Measurements from ENCODE around the gene WIPF2.

WIPF2 gene

DNA sequence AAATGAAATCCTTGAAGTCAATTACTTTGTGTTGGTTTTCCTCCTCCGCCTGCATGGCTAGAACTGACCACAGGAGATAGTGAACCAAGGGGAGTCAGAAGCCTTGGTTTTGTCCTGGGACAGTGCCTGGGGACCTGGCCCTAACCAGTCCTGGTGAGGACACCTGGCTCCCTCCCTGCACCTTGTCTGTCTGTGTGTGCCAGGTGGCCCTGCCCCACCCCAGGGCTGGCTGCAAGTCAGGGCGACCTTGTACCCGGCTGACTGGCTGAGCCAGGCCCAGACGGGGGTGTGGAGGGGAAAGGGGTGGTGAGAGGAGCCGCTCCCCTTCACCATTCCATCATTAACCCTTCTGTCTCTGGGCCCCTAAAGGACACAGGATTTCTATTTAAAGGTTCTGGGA, 38.4 kb upstream of the WIPF2 start:
- no peak for DNase-seq (ENCODE audit: low read depth)
- no peak overlapping the region for H3K4me3 ChIP-seq (replicated peaks; ENCODE audit: low read depth, low read length)

DNA sequence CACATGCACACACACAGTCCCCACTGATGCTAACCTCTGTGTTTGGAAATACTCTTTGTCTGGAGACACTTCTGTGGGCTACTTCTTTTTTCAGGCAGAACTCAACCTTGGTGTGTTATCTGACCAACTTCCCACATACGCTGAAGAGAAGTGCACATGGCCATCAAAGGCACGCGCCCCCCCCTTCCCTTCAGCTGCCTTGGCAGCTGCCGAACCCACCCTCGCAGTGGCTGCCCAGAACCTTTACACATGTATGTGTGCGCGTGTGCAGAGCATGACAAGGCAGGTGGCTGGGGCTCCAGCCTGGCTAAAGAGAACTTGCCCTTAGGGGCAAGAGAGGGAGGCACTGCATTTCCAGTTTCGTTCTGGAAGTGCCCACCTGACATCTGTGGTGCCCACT, 37.9 kb upstream of the WIPF2 start:
- no peak for DNase-seq (ENCODE audit: low read depth)
- TF ChIP-seq, protein P1, sequence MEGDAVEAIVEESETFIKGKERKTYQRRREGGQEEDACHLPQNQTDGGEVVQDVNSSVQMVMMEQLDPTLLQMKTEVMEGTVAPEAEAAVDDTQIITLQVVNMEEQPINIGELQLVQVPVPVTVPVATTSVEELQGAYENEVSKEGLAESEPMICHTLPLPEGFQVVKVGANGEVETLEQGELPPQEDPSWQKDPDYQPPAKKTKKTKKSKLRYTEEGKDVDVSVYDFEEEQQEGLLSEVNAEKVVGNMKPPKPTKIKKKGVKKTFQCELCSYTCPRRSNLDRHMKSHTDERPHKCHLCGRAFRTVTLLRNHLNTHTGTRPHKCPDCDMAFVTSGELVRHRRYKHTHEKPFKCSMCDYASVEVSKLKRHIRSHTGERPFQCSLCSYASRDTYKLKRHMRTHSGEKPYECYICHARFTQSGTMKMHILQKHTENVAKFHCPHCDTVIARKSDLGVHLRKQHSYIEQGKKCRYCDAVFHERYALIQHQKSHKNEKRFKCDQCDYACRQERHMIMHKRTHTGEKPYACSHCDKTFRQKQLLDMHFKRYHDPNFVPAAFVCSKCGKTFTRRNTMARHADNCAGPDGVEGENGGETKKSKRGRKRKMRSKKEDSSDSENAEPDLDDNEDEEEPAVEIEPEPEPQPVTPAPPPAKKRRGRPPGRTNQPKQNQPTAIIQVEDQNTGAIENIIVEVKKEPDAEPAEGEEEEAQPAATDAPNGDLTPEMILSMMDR (IDR thresholded peaks at IDR 0.05; ENCODE audit: low read length, missing control alignments), result no peak
- H3K4me3 ChIP-seq (replicated peaks; ENCODE audit: low read depth, low read length), result no peak overlapping the region

More for the DNA sequence above, 38.4 kb upstream of the WIPF2 start:
- TF ChIP-seq, protein P1 (IDR thresholded peaks at IDR 0.05; ENCODE audit: low read length, missing control alignments), result no peak

DNA sequence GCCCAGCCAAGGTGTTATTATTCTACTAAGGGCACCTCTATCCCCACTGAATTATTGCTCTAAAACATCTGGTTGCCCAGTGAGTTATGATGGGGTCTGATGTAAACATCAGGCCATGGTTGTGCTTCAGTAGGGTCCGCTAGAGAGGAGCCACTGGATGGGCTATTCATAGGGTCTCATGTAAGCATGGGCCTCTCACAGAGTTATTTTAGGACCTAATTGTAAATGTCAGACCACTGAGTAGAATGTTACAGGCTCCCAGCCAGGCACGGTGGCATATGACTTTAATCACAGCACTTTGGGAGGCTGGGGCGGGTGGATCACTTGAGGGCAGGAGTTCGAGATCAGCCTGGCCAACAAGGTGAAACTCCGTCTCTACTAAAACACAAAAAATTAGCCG, 36.5 kb upstream of the WIPF2 start:
- TF ChIP-seq, protein P1 (IDR thresholded peaks at IDR 0.05; ENCODE audit: low read length, missing control alignments), result no peak
- DNase-seq (ENCODE audit: low read depth), result no peak
- H3K4me3 ChIP-seq (replicated peaks; ENCODE audit: low read depth, low read length), result no peak overlapping the region

DNA sequence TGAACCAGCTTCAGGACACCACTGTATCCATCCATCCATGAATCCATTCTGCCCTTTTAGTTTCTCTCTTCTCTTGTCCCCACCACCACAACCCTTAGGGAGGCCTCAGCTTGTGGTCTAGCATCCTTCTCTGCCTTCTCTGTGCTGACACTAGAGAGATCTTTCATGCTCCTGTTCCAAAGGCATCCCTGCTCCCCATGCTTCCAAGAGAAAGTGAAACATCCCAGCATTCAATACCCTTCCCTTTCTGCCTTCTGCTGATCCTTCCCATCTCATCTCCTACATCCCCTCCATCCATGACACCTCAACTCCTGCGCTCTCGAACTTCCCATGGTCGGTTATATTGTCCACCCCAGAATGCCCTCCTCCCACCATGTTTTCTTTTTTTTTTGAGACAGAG, 31.9 kb upstream of the WIPF2 start:
- TF ChIP-seq, protein P1 (IDR thresholded peaks at IDR 0.05; ENCODE audit: low read length, missing control alignments), result no peak
- DNase-seq (ENCODE audit: low read depth), result no peak

DNA sequence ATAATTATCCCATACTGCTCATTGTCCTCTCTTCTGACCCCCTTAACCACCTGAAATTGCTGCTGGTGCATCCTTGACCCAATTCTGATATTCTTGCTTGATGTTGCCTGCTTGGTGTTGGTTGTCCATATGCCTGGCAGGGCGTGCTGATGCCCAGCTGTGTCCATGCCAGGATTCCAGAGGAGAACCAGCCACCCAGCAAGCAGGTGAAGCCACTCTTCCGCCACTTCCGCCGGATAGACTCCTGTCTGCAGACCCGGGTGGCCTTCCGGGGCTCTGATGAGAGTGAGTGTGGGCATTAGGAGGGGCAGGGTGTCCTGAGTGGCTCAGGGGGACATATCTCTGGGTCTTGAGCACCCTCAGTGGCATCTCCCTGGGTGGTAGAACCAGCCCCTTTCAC, 30.4 kb upstream of the WIPF2 start:
- TF ChIP-seq, protein P1 (IDR thresholded peaks at IDR 0.05; ENCODE audit: low read length, missing control alignments), result no peak
- no peak for DNase-seq (ENCODE audit: low read depth)

More for the DNA sequence above, 31.9 kb upstream of the WIPF2 start:
- H3K4me3 ChIP-seq (replicated peaks; ENCODE audit: low read depth, low read length), result no peak overlapping the region

DNA sequence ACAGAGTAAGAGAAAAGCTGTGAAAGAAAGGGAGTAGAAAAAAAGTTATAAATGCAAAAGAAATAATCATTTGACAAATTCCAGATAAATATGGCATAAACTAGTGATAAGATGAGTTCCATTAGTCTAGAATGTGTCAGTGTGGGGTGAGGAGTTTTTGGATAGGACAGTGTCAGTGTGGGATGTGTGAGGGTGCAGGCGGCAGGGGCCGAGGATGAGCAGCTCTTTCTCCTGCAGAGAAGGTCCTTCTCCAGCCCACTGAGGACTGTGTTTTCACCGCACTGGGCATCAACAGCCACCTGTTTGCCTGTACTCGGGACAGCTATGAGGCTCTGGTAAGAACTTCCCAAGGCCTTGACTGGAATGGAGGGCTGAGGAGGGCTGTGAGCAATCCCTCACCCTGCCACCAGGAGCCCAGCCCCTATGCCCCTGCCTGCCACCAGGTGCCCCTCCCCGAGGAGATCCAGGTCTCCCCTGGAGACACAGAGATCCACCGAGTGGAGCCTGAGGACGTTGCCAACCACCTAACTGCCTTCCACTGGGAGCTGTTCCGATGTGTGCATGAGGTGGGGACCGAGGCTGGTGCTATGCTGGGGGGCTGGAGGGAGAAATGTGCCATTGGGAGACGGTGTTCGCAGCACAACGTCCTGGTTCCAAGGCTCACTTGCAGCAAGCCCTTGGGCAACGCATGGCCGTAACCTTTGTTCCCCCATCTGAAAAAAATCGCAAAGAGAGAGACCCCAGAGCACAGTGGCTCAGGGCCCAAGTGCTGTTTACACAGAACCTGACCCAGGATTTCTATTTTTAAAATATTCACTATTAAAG, 28.7 kb upstream of the WIPF2 start:
- TF ChIP-seq, protein P1 (IDR thresholded peaks at IDR 0.05; ENCODE audit: low read length, missing control alignments), result peak; percentile 34
- H3K4me3 ChIP-seq (replicated peaks; ENCODE audit: low read depth, low read length), result no peak overlapping the region
- no peak for DNase-seq (ENCODE audit: low read depth)

More for the DNA sequence above, 30.4 kb upstream of the WIPF2 start:
- no peak overlapping the region for H3K4me3 ChIP-seq (replicated peaks; ENCODE audit: low read depth, low read length)
